Measurements from ENCODE around the gene GLIPR1L1.

- no peak for TF ChIP-seq POLR2A (IDR thresholded peaks at IDR 0.05)
- TF ChIP-seq, protein P1, sequence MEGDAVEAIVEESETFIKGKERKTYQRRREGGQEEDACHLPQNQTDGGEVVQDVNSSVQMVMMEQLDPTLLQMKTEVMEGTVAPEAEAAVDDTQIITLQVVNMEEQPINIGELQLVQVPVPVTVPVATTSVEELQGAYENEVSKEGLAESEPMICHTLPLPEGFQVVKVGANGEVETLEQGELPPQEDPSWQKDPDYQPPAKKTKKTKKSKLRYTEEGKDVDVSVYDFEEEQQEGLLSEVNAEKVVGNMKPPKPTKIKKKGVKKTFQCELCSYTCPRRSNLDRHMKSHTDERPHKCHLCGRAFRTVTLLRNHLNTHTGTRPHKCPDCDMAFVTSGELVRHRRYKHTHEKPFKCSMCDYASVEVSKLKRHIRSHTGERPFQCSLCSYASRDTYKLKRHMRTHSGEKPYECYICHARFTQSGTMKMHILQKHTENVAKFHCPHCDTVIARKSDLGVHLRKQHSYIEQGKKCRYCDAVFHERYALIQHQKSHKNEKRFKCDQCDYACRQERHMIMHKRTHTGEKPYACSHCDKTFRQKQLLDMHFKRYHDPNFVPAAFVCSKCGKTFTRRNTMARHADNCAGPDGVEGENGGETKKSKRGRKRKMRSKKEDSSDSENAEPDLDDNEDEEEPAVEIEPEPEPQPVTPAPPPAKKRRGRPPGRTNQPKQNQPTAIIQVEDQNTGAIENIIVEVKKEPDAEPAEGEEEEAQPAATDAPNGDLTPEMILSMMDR (IDR thresholded peaks at IDR 0.05): no peak
Measured at GRCh38 chr12:75389706-75390105, 55.2 kb downstream of the GLIPR1L1 start.
